NCI-H226 (cell line): ENCODE measurements around the gene NUB1.
A peak's percentile ranks its signal among the peaks of the same experiment; 100 is the strongest.

Experiments used
- DNase-seq: peaks from one replicate; pipeline ENCODE4 v3.0.0-alpha.2; 2015

The NUB1 gene

DNA sequence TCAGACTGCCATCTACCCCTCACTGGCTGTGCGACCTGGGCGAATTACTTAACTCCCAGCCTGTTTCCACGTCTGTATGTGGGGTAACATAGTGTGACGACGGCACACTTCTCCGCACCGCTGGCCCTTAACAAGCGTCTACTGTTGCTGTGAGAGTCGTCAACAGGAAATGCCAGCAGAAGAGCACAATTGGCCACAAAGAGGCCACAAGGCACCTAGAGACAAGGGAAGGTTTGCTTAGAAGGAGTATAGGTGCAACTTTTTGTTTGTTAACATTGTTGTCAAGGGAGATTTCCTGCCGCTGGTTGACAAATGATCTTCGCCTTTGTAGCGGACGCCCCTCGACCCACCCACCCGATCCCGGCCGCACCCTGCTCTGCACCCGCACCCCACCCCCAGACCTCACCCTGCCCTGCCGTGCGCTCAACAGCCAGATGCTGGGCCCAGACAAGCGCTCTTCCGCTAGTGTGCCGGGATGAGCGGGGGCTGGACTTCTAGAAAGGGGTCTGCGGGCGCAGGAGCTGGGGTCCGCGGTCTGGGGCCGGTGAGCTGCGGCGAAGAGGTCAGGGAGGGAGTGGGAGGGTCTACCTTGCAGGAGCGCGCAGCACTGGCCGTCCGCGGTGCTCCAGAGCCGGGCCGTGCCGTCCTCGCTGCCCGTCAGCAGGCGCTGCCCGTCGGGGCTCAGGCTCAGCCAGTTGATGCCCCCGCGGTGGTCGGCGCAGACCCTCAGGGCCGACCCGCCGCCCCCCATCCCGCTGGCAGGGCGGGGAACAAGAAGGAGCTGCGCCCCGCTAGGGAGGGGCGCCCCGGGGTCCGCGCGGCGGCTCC, 67.4 kb downstream of the NUB1 start:
- DNase-seq = no peak

- no peak for DNase-seq
Observed at GRCh38 chr7:151409667-151410404, 68.2 kb downstream of the NUB1 start, which contains the start of gene WDR86. WDR86 (minus strand) TSS chr7:151410038; CDS start chr7:151409589, 449 bp downstream.

DNA sequence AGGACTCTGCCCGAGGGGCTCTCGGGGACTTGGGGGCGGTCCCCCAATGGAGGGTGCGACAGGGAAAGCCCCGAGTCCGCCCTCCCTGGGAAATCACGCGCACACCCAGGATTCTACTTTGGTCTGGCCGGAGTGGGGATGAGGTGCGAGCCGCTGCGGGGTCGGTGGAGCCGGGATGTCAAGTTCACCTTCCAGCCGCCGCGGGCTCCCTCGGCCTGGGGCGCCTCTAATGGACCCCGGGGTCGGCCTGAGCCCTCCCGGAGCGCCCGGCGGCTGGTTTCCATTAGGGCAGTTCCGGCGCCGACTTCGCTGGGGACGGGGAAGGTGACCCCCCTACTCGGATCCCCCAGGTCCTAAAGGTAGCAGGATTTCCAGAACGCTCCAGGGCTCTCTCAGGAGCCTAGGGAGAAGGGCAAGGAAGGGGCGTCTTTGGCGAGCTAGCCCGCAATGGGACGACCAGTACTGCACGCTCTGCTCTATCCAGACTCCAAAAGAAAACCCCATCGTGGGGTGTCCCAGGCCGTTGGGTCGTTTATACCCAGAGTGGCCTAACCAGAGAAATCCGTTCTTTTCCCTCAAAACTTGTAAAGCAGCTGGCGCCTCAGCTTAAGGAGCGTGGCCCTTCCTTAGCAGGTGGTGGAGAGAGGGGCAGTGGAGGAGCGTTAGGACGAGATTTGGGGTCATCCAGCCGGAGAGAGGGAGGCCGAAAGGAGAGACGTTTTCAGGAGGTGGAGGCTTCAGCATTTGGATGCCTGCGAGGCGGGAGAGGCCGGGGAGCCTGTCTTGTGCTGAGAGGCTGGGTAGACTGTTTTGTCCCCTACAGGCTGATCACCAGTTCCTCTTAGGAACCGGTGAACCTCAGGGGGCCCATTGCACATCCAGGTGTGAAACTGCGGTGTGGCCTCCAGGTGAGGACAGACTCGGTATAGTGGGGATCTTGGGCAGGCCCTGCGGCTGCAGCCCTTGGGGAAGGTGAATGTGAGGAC, 69.1 kb downstream of the NUB1 start:
- no peak for DNase-seq

- no peak for DNase-seq
Observed at GRCh38 chr7:151411551-151411950, 69.9 kb downstream of the NUB1 start.

DNA sequence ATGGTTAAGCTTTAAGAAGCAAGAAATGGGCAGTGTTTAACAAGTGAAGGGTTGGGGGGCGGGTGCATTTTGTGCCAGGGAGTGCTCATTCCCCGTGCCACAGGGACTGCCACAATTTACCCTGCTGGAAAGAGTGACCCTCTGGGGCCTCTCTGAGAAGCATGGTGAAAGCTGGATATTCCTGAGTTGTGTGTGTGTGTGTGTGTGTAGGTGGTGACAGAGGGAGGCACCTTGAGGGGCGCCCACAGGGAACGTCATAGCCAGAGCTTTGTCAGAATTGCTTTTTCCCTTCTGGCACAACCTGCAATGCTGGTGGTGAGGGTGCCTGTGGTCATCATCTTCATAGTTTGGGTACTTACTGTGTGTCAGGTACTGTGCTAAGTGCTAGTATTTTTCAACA, 70.7 kb downstream of the NUB1 start:
- no peak for DNase-seq

- DNase-seq = no peak
Observed at GRCh38 chr7:151413241-151413640, 71.6 kb downstream of the NUB1 start.

- no peak for DNase-seq
Observed at GRCh38 chr7:151415375-151416105, 73.9 kb downstream of the NUB1 start.

DNA sequence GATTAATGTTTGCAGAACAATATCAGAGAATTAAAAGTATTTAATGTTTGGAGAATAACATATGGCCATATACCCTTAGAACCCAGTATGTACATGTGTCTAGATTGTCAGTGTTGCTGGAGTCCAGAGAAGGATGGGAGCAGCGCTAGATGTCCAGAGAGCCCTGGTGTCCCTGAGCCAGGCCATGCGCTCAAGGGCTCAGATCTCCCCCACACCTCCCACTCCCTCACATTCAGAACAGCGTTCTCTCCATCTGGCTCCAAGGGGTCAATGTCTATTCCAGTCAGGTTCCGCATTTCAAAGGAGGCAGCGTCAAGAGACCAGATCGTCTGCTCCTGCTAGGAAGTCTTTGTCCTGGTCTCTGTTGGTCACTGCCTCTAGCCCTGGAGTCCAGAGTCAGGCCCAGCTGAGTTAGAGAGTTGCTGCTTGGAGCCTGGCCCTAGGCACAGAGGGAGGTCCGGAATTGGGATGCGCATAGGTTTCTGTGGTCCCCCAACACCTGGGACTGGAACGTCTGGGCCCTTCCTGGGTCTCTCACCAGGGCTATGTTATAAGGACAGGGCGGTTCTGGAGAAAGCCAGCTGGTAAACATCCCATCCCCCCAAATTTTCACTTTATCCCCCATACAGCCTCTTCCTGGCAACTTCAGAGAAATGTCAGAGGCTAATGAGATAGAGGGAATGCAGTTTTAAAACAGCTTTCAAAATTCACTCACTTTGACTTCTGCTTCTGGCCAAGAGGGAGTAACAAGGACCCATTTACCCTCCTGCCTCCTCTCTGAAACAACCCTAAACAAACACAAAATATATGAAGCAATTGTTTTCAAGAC, 74.7 kb downstream of the NUB1 start:
- DNase-seq = no peak

GRCh38 chr7:151416941-151417315, 75.3 kb downstream of the NUB1 start:
- no peak for DNase-seq

GRCh38 chr7:151420144-151420543, 78.5 kb downstream of the NUB1 start:
- DNase-seq = no peak

DNA sequence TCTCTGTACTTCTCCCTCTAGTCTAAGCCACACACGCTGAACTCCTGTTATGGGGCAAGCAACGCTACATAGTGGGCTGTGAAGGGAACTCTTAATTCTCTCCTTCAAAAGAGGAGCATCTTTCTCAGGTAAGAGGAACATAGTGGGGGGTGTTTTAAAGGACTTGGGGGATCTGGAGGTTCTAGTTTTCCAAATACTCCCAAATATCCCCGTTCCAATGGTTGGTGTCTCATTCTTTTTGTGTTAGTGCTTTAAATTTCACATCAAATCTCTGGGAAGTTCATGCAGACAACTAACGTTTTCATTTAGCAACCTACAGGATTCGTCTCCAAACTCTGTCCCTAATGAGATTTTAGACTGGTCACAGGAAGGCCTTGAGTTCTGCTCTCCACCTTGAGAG, 80.6 kb downstream of the NUB1 start:
- DNase-seq = no peak

GRCh38 chr7:151423226-151423625, 81.6 kb downstream of the NUB1 start:
- DNase-seq = no peak

DNA sequence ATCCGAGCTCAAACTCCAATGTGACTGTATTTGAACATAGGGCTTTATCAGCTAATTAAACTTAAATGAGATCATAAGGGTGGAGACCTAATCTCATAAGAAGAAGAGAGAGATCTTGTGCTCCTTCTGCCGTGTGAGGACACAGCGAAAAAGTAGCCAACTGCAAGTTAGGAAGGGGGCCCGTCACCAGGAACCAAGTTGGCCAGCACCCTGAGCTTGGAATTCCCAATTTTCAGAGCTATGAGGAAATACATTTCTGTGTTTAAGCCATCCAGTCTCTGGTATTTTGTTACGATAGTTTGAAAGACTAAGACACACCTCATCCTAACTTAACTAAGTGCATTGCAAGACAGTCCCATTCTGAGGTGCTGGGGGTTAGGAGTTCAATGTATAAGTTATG, 82.3 kb downstream of the NUB1 start:
- DNase-seq = no peak

DNA sequence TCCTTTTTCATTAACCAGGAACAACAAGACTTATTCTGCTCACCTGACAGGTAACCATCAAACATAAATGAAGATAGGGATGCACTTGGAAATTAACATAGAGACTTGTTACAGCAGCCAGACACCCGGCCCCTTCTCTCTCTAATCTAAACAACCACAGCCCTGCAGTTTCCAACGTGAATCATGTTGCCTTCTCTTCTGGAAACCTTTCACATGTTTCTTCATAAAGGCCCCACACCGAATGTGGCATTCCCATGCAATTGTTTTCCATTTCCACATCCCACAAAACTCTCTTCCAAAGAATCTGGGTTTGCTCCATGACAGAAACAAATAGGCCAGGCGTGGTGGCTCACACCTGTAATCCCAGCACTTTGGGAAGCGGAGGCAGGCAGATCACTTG, 83.2 kb downstream of the NUB1 start:
- no peak for DNase-seq

GRCh38 chr7:151425670-151426440, 84.2 kb downstream of the NUB1 start:
- DNase-seq = no peak

- DNase-seq = peak; percentile 96
Observed at GRCh38 chr7:151426441-151426903, 84.9 kb downstream of the NUB1 start.

DNA sequence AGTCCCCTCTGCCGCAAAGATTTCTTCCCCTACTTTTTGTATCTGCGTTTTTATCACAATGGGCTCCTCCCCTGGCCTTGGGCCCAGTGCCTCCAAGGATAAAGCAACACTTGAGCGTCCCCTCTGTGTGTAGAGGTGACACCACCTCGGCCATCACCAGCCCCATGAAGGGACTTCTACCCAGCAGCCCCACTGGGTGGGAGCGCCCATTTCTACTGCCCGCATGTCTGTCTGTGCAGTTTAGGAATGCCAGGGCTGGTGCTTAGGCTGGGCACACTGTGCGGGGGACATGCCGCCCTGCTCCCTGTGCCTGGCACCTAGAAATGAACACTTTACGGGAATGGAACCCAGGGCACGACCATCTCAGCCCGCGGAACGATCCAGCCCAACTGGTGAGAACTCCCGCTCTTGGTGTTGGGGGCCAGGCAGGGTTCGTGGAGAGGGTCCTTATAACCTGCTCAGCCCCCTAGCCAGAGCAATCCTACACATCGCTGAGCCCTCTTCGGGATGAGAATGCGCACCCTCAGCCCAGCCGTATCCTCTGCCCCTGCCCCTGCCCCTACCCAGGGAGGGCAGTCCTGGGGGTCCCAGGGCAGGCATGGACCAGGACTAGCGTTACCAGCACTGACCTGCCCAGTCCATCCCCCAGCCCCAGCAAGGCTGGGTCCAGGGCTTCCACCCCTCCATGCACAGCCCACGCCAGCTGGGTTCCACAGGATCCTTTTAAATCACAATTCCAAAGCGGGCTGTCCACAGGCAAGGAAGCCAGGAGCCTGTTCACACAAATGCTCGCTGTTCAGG, 85.5 kb downstream of the NUB1 start:
- no peak for DNase-seq

- no peak for DNase-seq
Observed at GRCh38 chr7:151427705-151428377, 86.2 kb downstream of the NUB1 start.
